Vagina (tissue), 2 donors: Measurements from ENCODE around the gene TRAF2.

Experiments
- POLR2AphosphoS5 ChIP-seq, 2 donors: sonication (generic); formaldehyde crosslinking; IDR thresholded peaks; one replicate each; pipeline ENCODE4 v1.9.0; 2017; ENCODE audit warnings: antibody characterized with exemption in 2 of 2, mild to moderate bottlenecking in 2 of 2, low read depth in 1 of 2; ENCODE audit not compliant: insufficient read depth in 1 of 2
- TF ChIP-seq, protein P1 (sequence below), 3 experiments: fragments of 450-650 bp in 2 of 3; fragments of 200-600 bp in 1 of 3; sonication (generic) in 1 of 3; IDR thresholded peaks; one replicate each; pipeline ENCODE4 v1.5.1; 2017 to 2019; ENCODE audit warnings: antibody characterized with exemption in 3 of 3, mild to moderate bottlenecking in 2 of 3, moderate library complexity in 2 of 3

GRCh38 chr9:136857166-136857565 lies 29.1 kb upstream of the TRAF2 start:
- no peak for TF ChIP-seq POLR2AphosphoS5 (IDR thresholded peaks at IDR 0.05; ENCODE audit: insufficient read depth in 1 of 2, low read depth in 1 of 2)
- TF ChIP-seq, protein P1, sequence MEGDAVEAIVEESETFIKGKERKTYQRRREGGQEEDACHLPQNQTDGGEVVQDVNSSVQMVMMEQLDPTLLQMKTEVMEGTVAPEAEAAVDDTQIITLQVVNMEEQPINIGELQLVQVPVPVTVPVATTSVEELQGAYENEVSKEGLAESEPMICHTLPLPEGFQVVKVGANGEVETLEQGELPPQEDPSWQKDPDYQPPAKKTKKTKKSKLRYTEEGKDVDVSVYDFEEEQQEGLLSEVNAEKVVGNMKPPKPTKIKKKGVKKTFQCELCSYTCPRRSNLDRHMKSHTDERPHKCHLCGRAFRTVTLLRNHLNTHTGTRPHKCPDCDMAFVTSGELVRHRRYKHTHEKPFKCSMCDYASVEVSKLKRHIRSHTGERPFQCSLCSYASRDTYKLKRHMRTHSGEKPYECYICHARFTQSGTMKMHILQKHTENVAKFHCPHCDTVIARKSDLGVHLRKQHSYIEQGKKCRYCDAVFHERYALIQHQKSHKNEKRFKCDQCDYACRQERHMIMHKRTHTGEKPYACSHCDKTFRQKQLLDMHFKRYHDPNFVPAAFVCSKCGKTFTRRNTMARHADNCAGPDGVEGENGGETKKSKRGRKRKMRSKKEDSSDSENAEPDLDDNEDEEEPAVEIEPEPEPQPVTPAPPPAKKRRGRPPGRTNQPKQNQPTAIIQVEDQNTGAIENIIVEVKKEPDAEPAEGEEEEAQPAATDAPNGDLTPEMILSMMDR (IDR thresholded peaks at IDR 0.05): no peak
